Heart left ventricle (tissue), 16 donors: ENCODE measurements around the gene SIRPD. TPM values are rescaled to one million over a fixed set of nuclear protein-coding genes. Genes with fewer than 3 reads are reported as not detected.
A peak's percentile ranks its signal among the peaks of the same experiment; 100 is the strongest.

Experiments used
- ATAC-seq, 4 donors: fragments of 200-7000 bp; cut with Tn5 transposase; one replicate each; pipeline ENCODE4 v1.9.1; 2020 to 2022; ENCODE audit warnings: moderate library complexity in 4 of 4, mild to moderate bottlenecking in 3 of 4, moderate number of reproducible peaks in 1 of 4
- DNase-seq, 5 donors: peaks; one replicate each; pipeline ENCODE4 v3.0.0-alpha.2; 2020
- H3K27ac ChIP-seq, 12 donors: fragments of 200-600 bp; sonication (generic) in 4 of 12; one replicate each; pipeline versions ENCODE4 v1.5.0 to v1.8.0; 2016 to 2022; ENCODE audit warnings: mild to moderate bottlenecking in 2 of 12
- H3K27me3 ChIP-seq, 9 donors: fragments of 200-600 bp; sonication (generic) in 2 of 9; one replicate each; pipeline versions ENCODE4 v1.5.1 to v1.8.0; 2016 to 2022; ENCODE audit warnings: mild to moderate bottlenecking in 3 of 9
- H3K36me3 ChIP-seq, 9 donors: fragments of 200-600 bp; sonication (generic) in 2 of 9; one replicate each; pipeline versions ENCODE4 v1.5.0 to v1.8.0; 2018 to 2022; ENCODE audit warnings: mild to moderate bottlenecking in 2 of 9
- H3K4me1 ChIP-seq, 12 donors: fragments of 200-600 bp; sonication (generic) in 4 of 12; one replicate each; pipeline versions ENCODE4 v1.5.0 to v1.8.0; 2016 to 2022; ENCODE audit warnings: mild to moderate bottlenecking in 3 of 12
- H3K4me3 ChIP-seq, 12 donors: fragments of 200-600 bp; sonication (generic) in 4 of 12; one replicate each; pipeline versions ENCODE4 v1.5.0 to v1.8.0; 2017 to 2022; ENCODE audit warnings: mild to moderate bottlenecking in 9 of 12, moderate library complexity in 4 of 12
- H3K9me3 ChIP-seq, 12 donors: fragments of 200-600 bp; sonication (generic) in 4 of 12; one replicate each; pipeline versions ENCODE4 v1.5.0 to v1.8.0; 2016 to 2022; ENCODE audit warnings: mild to moderate bottlenecking in 1 of 12
- POLR2A ChIP-seq, 2 donors: fragments of 450-650 bp; IDR thresholded peaks; one replicate each; pipeline ENCODE4 v1.6.1; 2017; ENCODE audit warnings: antibody characterized with exemption in 2 of 2, mild to moderate bottlenecking in 2 of 2, moderate library complexity in 2 of 2
- WGBS, 4 donors: extraction: QIAGEN DNeasy Blood & Tissue Kit in 2 of 4; methylation state at CpG; one replicate each; pipeline versions ENCODE4 v1.1.5 to v1.1.7; 2013 to 2018; 5-methylcytosine and 5-hydroxymethylcytosine counted together
- intact Hi-C, 10 donors: fragments of 100-400 bp; cut with DNase I; formaldehyde crosslinking; loops; one replicate each; pipeline versions ENCODE4 v1.11.1 to v1.14.2; 2022
- polyA plus RNA-seq, 2 donors: library from polyadenylated mRNA; stranded (reverse); fragments of 200-250 nt; gene quantifications; one replicate each; pipeline ENCODE4 v1.2.3, GENCODE V29; 2013
- total RNA-seq, 9 donors: library from RNA; depleted of rRNA in 2 of 9; stranded (reverse); fragments of >200 nt in 2 of 9; fragmentation: NEBNext Ultra II Directional in 3 of 9; extraction: Animal tissue kit (Norgen Biotek cat#: 25700) in 3 of 9; gene quantifications; one replicate each; pipeline versions ENCODE4 v1.1.0 to v1.2.4, GENCODE V29; 2016 to 2023
- TF ChIP-seq, protein P1 (sequence below), 12 donors: fragments of 200-600 bp; sonication (generic) in 4 of 12; IDR thresholded peaks; one replicate each; pipeline versions ENCODE4 v1.5.0 to v1.8.0; 2018 to 2022; ENCODE audit warnings: antibody characterized with exemption in 12 of 12, mild to moderate bottlenecking in 5 of 12
- donor health status: ischemic (EF 13 %, LVEDD 7.1; RV severe dilation, severe dysfunction).
- donor health status: healthy with polysubstance abuse.
- donor health status: DM: no; HTN: yes; CAD: no.
- donor health status: DM: no; HTN: no; CAD: no.
- donor health status: ischemic (EF 25% LVEDD 6.9; RV normal size, moderate dysfunction).
- donor health status: ischemic (EF 25% LVEDD 5.7; RV mildly dilated, moderate dysfunction).
- donor health status: healthy.
- donor health status: DM: yes; HTN: yes; CAD: no.
- donor health status: ischemic (EF 35%, LVEDD 5.7; RV mildly dilated, moderate dysfunction).
- donor health status: nonischemic (EF 11% LVEDD 7.7; RV severe dilation, severe dysfunction).
- donor health status: DM: yes; HTN: yes; CAD: no.
- donor health status: PGD.
- donor health status: ischemic (EF 29% LVEDD 5.4; RV normal size, mild dysfunction).
- donor health status: nonischemic (EF 23%, LVEDD 6.1; RV moderate dilation, normal function).

The SIRPD gene
- total and polyA plus RNA-seq, 11 donors: 1.1 TPM; not detected in 10

DNA sequence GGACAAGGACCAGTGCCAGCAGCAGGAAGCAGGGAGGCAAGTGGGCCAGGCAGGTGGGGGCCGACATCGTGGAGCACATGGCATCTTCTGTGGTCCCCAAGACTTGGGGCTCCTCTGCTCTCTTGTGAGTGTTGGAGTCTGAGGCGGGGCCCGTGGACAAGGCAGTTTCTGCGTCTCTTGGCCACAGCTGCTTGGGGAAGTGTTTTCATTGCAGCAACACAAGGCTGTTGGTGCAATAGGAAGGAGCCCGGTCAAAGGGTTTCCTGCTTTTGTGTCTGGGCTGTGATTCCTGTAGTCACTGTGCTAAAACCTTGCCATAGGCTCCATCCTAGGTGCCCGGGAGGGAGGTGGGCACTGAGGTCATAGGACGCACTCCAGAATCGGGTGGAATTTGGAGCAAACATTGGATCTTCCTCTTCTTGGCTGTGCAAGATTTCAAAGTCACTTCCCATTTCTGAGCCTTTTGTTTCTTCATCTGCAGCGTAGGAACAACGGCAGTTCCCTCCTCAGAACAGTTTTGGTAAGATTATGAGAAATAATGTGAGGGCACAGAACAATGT is 66.1 kb downstream of the SIRPD start, which contains the start of gene SIRPB2:
Gene SIRPB2 (minus strand): TSS at position 140 of the 560 bp plus-strand sequence. CDS start 61 bp downstream, at position 79.
- Histone ChIP-seq H3K9me3 (peaks cover 0 to 2% (median 0%) of the 10 kb centered on the region in 12 donors), H3K36me3 (no peaks in the 10 kb centered on the region), H3K4me3 (peak within 1 kb of the TSS in 8 of 12 donors; percentile 9 to 60 (median 28)), H3K4me1 (peaks cover 0 to 40% (median 0%) of the 10 kb centered on the region in 12 donors), H3K27me3 (no peaks in the 10 kb centered on the region), H3K27ac (peak within 1 kb of the TSS in 11 of 12 donors; percentile 18 to 95 (median 46))
- intact Hi-C loops: no loop called here
- WGBS, 4 donors: 52 to 55% (median 53%) methylated on average over 11 of the region's 11 CpGs
- peak; percentile 45 to 88 (median 74) for ATAC-seq
- peak; percentile 47 to 78 (median 58) for DNase-seq
- peak in 1 of 2 donors; percentile 31 for TF ChIP-seq POLR2A (IDR thresholded peaks at IDR 0.05)
- TF ChIP-seq, protein P1, sequence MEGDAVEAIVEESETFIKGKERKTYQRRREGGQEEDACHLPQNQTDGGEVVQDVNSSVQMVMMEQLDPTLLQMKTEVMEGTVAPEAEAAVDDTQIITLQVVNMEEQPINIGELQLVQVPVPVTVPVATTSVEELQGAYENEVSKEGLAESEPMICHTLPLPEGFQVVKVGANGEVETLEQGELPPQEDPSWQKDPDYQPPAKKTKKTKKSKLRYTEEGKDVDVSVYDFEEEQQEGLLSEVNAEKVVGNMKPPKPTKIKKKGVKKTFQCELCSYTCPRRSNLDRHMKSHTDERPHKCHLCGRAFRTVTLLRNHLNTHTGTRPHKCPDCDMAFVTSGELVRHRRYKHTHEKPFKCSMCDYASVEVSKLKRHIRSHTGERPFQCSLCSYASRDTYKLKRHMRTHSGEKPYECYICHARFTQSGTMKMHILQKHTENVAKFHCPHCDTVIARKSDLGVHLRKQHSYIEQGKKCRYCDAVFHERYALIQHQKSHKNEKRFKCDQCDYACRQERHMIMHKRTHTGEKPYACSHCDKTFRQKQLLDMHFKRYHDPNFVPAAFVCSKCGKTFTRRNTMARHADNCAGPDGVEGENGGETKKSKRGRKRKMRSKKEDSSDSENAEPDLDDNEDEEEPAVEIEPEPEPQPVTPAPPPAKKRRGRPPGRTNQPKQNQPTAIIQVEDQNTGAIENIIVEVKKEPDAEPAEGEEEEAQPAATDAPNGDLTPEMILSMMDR (IDR thresholded peaks at IDR 0.05): no peak

DNA sequence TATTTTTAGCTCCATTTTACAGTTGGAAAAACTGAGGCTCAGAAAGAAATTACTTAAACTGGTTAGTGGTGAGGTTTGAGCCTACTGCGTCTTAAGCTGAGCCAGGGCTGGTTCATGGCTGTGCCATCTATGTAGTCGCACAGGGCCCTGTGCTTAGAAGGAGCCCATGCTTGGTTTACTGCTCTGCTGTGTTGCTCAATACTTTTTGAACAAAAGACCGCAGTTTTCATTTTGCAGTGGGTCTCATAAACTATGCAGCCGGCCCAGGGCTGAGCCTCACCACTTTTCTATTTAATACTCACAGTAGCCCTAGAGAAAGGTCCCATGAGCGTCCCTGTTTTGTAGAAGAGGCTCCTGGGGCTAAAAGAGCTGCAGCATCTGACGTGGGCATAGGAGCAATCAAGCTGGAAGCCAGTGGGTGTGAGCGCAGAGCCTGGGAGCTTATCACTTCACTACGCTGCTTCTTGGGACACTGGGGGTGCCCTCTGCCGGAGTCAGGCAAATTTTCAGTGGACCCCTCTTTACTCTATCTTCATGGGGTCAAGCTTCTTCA is 66.8 kb downstream of the SIRPD start:
- WGBS, 4 donors: 66 to 83% (median 79%) methylated on average over 7 to 9 of the region's 9 CpGs
- no peaks in the 10 kb centered on the region for H3K36me3 ChIP-seq
- H3K4me1 ChIP-seq: peaks cover 0 to 40% (median 0%) of the 10 kb centered on the region in 12 donors
- H3K27ac ChIP-seq: peak overlapping the region in 11 of 12 donors; percentile 10 to 95 (median 46)
- peaks cover 0 to 2% (median 0%) of the 10 kb centered on the region in 12 donors for H3K9me3 ChIP-seq
- intact Hi-C loops: no loop called here
- TF ChIP-seq, protein P1 (IDR thresholded peaks at IDR 0.05): no peak
- TF ChIP-seq POLR2A (IDR thresholded peaks at IDR 0.05): no peak
- no peaks in the 10 kb centered on the region for H3K27me3 ChIP-seq
- peak overlapping the region in 8 of 12 donors; percentile 9 to 60 (median 28) for H3K4me3 ChIP-seq
- no peak for DNase-seq
- no peak for ATAC-seq

DNA sequence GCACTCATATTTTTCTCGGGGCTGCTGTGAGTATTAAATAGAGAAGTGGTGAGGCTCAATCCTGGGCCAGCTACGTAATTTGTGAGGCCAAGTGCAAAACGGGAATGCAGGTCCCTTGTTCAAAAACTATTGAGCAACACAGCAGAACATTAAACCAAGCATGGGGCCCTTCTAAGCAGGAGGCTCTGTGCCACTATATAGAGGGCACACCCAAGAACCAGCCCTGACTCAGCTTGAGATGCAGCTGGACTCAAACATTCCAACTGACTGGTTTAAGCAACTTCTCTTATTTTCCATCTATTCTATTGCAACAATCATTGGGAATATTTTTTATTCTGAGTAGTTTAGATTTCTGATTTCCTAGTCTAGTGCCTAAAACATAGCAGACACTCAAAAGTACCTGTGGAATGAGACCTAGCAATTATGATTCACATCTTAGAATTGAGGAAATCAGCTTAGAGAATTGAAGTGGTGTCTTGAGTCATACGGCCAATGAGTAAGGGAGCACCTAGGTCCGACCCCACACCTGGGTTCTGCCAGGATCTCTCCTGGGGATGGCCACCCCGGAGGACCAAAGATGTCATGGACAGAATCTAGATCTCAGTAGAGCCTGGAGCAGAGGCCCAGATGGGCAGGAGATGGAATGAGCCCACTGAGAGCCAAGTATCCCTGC is 67.6 kb downstream of the SIRPD start:
- Histone ChIP-seq H3K4me1 (peaks cover 0 to 42% (median 0%) of the 10 kb centered on the region in 12 donors), H3K4me3 (peak overlapping the region in 7 of 12 donors; percentile 2 to 60 (median 31)), H3K27ac (peak overlapping the region in 8 of 12 donors; percentile 28 to 95 (median 52)), H3K27me3 (no peaks in the 10 kb centered on the region), H3K9me3 (peaks cover 0 to 2% (median 0%) of the 10 kb centered on the region in 12 donors), H3K36me3 (no peaks in the 10 kb centered on the region)
- TF ChIP-seq POLR2A (IDR thresholded peaks at IDR 0.05): no peak
- TF ChIP-seq, protein P1 (IDR thresholded peaks at IDR 0.05): no peak
- intact Hi-C loops: no loop called here
- DNase-seq: peak in 1 of 5 donors; percentile 35
- WGBS, 4 donors: 78 to 85% (median 80%) methylated on average over 6 of the region's 6 CpGs
- ATAC-seq: peak; percentile 38 to 71 (median 54)

DNA sequence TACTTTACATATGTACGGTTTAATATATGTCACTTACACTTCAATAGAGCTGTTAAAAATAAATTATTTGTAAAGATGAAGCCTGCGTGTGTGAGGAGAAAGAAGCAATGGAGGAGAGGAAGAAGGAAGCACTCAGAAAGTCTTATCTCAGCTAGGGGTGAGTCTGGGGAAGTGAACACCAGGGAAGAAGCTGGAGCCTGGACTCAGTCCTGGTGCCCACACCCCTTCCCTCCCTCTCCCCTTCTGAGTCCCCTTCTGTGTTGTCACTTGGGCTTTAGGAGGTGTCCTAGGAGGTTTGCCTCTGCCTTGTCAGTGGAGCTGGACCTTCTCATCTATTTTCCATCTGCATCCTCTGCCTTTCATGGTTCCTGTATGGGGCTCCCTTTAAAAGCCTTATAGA is 68.2 kb downstream of the SIRPD start:
- TF ChIP-seq POLR2A (IDR thresholded peaks at IDR 0.05): no peak
- TF ChIP-seq, protein P1 (IDR thresholded peaks at IDR 0.05): no peak
- H3K36me3 ChIP-seq: no peaks in the 10 kb centered on the region
- peak overlapping the region in 5 of 12 donors; percentile 12 to 60 (median 21) for H3K4me3 ChIP-seq
- intact Hi-C loops: no loop called here
- H3K9me3 ChIP-seq: peaks cover 0 to 2% (median 0%) of the 10 kb centered on the region in 12 donors
- peaks cover 0 to 42% (median 0%) of the 10 kb centered on the region in 12 donors for H3K4me1 ChIP-seq
- no peak for DNase-seq
- peaks cover 0 to 3% (median 0%) of the 10 kb centered on the region in 9 donors for H3K27me3 ChIP-seq
- H3K27ac ChIP-seq: peak overlapping the region in 3 of 12 donors; percentile 29 to 95 (median 49)
- peak in 2 of 4 donors; percentile 14 to 29 for ATAC-seq
- WGBS, 4 donors: 75 to 84% (median 76%) methylated on average over 2 of the region's 2 CpGs
